ENCODE measurements around the gene SULT6B1. TPM values are rescaled to one million over a fixed set of nuclear protein-coding genes. Genes with fewer than 3 reads are reported as not detected.
"Not testable (repeated sequence)": the region's sequence is repeated elsewhere in the genome, so short reads cannot be mapped to it uniquely, and the experiment has no call there.

Gene SULT6B1
- total and polyA plus RNA-seq, 2 experiments from 2014 or later = not detected

DNA sequence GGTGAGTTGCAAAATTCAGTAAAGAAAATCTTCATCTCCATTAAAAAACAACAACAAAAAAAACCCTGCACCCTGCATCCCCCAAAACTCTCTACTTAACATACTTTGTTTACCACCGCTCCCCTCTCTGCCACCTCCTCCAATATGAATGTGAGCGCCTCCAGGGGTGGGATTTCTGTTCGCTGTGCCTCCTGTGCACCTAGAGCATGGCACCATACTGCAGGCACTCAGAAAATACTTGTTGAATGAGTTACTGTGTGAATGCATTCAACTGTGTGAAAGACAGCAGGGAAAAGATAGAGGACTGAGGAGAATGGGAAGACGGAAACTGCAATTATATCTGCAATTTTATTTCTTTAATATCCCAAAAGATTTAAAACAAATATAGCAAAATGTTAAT lies 38.4 kb upstream of the SULT6B1 start:
- H3K4me1 ChIP-seq (ENCODE audit: low read depth) = peaks cover 5% of the 10 kb centered on the region
- TF ChIP-seq, protein P1, sequence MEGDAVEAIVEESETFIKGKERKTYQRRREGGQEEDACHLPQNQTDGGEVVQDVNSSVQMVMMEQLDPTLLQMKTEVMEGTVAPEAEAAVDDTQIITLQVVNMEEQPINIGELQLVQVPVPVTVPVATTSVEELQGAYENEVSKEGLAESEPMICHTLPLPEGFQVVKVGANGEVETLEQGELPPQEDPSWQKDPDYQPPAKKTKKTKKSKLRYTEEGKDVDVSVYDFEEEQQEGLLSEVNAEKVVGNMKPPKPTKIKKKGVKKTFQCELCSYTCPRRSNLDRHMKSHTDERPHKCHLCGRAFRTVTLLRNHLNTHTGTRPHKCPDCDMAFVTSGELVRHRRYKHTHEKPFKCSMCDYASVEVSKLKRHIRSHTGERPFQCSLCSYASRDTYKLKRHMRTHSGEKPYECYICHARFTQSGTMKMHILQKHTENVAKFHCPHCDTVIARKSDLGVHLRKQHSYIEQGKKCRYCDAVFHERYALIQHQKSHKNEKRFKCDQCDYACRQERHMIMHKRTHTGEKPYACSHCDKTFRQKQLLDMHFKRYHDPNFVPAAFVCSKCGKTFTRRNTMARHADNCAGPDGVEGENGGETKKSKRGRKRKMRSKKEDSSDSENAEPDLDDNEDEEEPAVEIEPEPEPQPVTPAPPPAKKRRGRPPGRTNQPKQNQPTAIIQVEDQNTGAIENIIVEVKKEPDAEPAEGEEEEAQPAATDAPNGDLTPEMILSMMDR (IDR thresholded peaks at IDR 0.05; ENCODE audit: low read depth, low read length) = no peak
- H3K36me3 ChIP-seq = peaks cover 29% of the 10 kb centered on the region
- H3K4me3 ChIP-seq = no peak overlapping the region
- no peaks in the 10 kb centered on the region for H3K9me3 ChIP-seq (ENCODE audit: low read depth)
- H3K27ac ChIP-seq = no peak overlapping the region
- no peaks in the 10 kb centered on the region for H3K27me3 ChIP-seq
- no peak for DNase-seq (ENCODE audit: low read depth in 1 of 2, low spot score in 1 of 2)

DNA sequence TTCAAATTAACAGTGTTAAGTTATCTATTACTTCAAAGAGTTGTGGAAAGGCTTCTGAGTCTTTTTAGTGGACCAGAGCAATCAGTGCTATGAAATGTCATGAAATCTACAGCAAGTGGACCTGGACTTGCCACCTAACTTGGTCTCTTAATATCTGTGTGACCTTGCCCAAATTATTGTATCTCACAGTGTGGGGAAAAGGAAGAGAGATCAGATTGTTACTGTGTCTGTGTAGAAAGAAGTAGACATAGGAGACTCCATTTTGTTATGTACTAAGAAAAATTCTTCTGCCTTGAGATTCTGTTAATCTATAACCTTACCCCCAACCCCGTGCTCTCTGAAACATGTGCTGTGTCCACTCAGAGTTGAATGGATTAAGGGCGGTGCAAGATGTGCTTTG lies 36.7 kb upstream of the SULT6B1 start:
- not testable (repeated sequence) for H3K9me3 ChIP-seq (ENCODE audit: low read depth); H3K27me3 ChIP-seq; H3K4me3 ChIP-seq; H3K4me1 ChIP-seq (ENCODE audit: low read depth); H3K27ac ChIP-seq; DNase-seq (ENCODE audit: low read depth in 1 of 2, low spot score in 1 of 2)
- peaks cover 39% of the 10 kb centered on the region for H3K36me3 ChIP-seq

DNA sequence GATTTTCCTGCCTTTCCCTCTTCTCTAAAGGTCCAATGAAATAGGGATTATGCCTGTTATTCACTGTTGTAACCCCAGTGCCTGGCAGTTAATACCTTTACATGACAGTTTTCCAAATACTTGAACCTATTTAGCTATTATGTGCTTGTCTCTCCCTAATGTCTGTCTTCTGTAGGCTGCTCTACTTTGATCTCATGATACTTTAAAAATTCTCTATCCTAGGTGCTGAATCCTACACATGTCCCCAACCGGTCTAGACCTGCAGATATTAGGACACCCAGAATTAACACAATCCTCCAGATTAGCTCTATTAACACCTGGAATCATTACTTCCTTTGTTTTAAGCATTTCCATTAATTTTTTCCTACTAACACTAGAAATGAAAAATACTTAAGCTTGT lies 35.6 kb upstream of the SULT6B1 start:
- no peaks in the 10 kb centered on the region for H3K27me3 ChIP-seq
- peak in 1 of 2 donors; percentile 3 for DNase-seq (ENCODE audit: low read depth in 1 of 2, low spot score in 1 of 2)
- H3K27ac ChIP-seq = no peak overlapping the region
- no peak overlapping the region for H3K4me3 ChIP-seq
- H3K9me3 ChIP-seq (ENCODE audit: low read depth) = no peaks in the 10 kb centered on the region
- TF ChIP-seq, protein P1 (IDR thresholded peaks at IDR 0.05; ENCODE audit: low read depth, low read length) = no peak
- H3K36me3 ChIP-seq = peaks cover 47% of the 10 kb centered on the region
- no peaks in the 10 kb centered on the region for H3K4me1 ChIP-seq (ENCODE audit: low read depth)

DNA sequence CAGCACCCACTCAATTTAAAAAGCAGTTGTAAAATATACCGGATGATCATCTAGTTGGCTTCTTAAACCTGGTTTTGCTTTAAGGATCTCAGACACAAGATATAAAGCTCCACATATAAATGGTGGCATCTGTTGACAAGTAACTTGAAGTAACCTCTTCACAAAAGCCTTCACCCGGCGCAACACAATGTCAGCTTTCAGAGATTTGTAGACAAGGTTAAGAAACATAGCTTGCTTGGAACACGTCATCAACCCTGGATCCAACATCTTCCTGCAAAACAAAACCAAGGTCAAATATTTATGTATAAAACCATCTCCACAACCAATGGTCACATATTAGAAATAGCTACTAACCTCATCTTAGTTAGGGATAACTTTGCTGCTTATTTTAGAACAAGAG lies 34.7 kb upstream of the SULT6B1 start:
- TF ChIP-seq, protein P1 (IDR thresholded peaks at IDR 0.05; ENCODE audit: low read depth, low read length) = no peak
- DNase-seq (ENCODE audit: low read depth in 1 of 2, low spot score in 1 of 2) = no peak
- H3K27me3 ChIP-seq = no peaks in the 10 kb centered on the region
- H3K4me1 ChIP-seq (ENCODE audit: low read depth) = no peaks in the 10 kb centered on the region
- no peaks in the 10 kb centered on the region for H3K9me3 ChIP-seq (ENCODE audit: low read depth)
- no peak overlapping the region for H3K27ac ChIP-seq
- no peak overlapping the region for H3K4me3 ChIP-seq
- H3K36me3 ChIP-seq = peaks cover 49% of the 10 kb centered on the region

DNA sequence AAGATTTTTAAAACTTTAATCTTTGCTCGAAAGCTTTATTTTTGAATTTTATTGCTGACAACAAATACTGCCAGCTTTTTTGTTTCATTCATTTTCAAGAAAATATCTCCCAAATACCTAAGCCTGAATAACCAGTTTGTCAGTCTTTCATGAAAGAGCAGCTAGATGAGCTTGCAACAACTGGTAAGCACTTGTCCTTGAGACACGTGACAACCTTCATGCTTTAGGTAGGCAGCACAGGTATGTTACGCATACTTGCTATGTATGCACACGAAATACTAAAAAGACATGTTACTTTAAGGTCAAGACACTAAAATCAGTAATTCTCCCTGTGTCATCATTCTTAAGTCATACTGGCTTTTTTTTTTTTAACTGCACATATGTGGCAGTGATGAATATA lies 30.6 kb upstream of the SULT6B1 start:
- Histone ChIP-seq H3K4me1 (ENCODE audit: low read depth) (no peaks in the 10 kb centered on the region), H3K4me3 (no peak overlapping the region), H3K27ac (no peak overlapping the region), H3K27me3 (no peaks in the 10 kb centered on the region), H3K36me3 (peaks cover 66% of the 10 kb centered on the region), H3K9me3 (ENCODE audit: low read depth) (no peaks in the 10 kb centered on the region)
- no peak for DNase-seq (ENCODE audit: low read depth in 1 of 2, low spot score in 1 of 2)
- TF ChIP-seq, protein P1 (IDR thresholded peaks at IDR 0.05; ENCODE audit: low read depth, low read length) = no peak

DNA sequence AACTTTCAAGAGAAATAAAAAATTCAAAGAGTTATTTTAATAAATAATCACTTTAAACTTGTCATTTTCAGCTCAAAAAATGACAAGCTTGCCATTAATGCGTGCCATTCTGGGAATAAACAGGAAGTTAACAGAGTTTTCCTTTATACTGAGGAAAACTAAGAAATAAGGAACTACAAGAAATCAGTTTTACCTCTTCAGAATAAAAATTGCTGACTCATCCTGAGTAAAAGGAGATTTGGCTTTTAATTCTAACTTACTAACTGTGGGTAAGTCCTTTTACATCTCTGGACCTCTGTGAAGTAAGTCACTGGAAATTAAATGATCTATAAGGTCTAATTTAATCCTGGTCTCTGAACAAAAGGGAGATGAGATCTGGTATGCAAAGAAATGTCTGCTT lies 26.8 kb upstream of the SULT6B1 start:
- TF ChIP-seq, protein P1 (IDR thresholded peaks at IDR 0.05; ENCODE audit: low read depth, low read length) = no peak
- Histone ChIP-seq H3K27me3 (no peaks in the 10 kb centered on the region), H3K4me3 (no peak overlapping the region), H3K4me1 (ENCODE audit: low read depth) (no peaks in the 10 kb centered on the region), H3K27ac (no peak overlapping the region), H3K36me3 (peaks cover 79% of the 10 kb centered on the region), H3K9me3 (ENCODE audit: low read depth) (no peaks in the 10 kb centered on the region)
- peak in 1 of 2 donors; percentile 11 for DNase-seq (ENCODE audit: low read depth in 1 of 2, low spot score in 1 of 2)

Data from cardiac muscle cell (in vitro differentiated cells and primary cell).